ENCODE results near the gene PAX6.
"Not testable (repeated sequence)": the region's sequence is repeated elsewhere in the genome, so short reads cannot be mapped to it uniquely, and the experiment has no call there.

The PAX6 gene

DNA sequence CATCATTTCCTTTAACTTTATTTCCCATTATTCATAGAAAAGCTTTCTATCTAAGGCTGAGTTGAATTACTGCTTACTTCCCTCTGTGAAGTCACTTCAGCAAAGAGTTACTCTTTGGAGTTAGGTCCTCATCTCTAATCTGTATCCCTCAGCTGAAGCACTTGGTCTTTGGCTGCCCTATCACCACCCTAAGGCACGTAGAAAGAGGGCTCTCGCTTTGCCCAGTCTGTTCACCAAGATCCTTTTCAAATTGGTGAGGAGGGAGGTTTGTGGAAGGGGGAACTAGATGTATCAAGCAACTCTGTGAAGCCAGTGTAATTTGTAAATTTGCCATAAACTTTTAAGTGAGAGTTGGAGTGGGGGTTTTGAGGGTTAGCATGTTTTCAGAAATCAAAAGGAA lies 43.4 kb downstream of the PAX6 start:
- DNase-seq (ENCODE audit: low read depth in 2 of 2): no peak

DNA sequence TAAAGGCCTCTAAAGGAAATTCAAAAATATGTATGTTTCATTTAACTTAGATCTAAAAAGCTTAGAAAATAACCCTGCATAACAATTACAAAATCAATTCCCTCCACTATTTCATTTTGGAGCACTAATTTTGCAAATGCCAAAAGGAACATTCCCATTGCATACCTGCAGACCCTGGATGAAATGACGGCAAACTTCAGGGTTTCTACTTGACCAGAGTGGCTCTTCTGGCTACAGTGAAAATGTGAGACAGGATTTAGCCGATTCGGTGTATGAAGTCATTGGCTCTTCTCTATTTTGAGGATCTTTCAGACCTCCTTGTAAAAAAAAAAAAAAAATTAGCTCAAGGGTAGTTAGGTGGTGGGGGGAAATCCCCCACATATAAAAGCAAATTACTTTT lies 44.1 kb downstream of the PAX6 start:
- no peak for DNase-seq (ENCODE audit: low read depth in 2 of 2)

DNA sequence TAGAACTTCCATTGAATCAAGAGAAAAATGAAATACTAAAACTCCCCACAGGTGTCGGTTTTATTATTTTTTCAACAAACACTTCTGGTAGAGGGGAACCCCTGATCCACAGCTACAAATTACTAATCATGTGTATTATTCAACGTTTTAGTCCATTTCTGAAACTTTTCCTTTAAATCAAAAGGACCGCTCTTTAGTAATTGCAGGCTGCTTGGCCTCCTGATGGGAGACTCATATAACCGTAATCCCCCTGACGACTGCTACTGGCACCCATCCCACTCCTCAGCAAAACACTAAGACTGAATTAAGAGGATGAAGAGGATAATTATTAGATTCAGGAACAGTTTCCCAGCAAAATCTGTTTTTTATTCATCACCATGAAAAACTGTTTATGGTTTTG lies 46.4 kb downstream of the PAX6 start:
- DNase-seq (ENCODE audit: low read depth in 2 of 2): no peak

DNA sequence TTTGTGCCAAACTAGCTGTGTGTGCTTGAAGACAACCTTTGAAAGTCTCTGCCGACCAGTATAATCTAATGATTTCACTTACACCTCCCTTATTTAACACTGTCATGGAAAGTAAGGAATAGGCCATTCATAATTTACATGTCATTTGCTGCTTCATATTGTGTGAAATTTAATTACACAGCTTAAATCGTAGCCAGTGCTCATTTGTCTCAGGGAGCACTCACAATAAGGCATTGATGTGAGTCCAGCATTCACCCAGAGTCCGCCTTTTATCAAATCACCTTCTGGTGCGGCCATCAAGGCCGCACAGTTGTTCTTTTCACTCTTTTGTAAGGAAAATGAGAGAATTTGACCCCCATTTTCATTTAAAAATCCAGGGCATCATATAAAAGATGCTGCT lies 46.9 kb downstream of the PAX6 start:
- no peak for DNase-seq (ENCODE audit: low read depth in 2 of 2)

DNA sequence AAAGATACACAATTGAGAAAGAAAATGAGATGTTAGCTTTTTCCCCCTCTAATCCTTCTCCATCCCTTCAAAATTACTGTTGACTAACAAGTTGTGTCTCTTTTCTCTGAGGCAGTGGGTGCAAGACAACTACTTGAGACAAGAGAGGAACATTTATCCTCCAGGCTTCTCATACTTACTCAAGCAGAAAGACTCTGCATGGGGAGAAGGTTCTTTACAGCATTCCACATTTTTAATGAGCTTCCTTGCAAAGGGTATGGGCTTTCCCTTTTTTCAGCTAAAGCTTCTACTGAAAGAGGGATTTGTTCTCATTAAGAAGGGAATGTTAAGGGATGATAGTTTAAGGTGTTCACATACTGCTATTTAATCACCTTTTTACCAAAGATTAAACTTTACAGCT lies 47.8 kb downstream of the PAX6 start:
- DNase-seq (ENCODE audit: low read depth in 2 of 2): no peak

DNA sequence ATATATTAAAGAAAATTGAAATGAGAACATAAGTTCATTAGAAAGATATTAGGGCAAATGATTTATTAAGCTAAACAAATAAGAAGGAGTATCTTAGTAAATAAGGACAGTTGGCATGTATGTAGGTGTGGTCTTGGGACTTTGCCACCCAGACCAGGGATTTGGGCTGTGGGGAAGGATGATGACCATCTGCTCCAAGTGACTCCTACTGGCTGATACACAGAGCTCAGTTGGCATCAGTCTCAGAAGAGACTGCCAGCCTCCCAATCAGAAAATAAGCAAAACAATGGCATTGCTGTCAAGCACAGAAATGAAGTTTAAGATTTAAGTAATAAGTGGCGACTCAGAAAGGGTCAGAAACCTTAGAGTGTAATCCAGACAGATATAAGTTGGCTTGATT lies 49.5 kb downstream of the PAX6 start:
- no peak for DNase-seq (ENCODE audit: low read depth in 2 of 2)

DNA sequence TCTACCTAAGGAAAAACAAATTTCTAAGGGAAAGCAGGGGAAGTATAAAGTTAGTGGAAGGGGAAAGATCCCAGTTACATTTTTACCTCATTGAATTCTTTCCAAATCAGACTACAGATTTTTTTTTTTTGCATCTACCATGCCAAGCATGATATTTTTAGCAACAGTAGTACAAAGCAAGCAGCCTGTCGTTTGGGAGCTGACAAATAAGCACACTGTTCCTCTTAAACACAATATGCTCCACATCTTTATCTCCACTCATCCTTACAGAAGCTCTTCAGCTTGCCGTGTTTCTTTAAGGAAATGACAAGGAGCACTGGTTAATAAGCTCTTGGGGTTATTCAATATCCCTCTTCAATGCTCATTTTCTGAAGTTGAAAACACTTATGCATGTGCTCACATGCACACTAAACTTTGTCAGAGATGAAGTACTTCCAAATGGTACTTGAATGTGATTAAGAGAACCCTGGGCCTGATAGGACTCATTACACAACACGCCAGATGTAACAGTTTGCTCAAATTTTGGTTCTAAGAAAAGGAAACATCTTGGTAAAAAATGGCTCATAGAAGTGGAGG lies 53.8 kb downstream of the PAX6 start:
- DNase-seq (ENCODE audit: low read depth in 2 of 2): no peak

DNA sequence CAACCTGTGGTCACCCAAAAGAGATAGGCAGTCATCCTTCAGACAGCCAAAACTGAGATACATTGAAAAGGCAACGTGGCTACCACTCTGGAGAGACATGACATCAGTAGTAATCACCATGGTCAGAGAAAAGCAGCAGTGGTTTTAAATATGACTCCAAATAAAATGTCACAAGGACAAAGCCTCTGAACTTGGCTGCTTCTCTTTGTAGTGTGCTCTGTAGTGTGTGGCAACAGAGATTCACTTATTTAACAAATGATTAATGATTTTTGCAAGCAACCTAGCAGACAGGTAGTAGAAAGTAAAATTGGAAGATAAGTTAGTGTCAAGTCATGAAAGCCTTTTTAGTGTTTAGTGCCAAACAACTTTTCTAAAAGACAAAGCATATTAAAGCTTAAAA lies 63.5 kb downstream of the PAX6 start:
- no peak for DNase-seq (ENCODE audit: low read depth in 2 of 2)

DNA sequence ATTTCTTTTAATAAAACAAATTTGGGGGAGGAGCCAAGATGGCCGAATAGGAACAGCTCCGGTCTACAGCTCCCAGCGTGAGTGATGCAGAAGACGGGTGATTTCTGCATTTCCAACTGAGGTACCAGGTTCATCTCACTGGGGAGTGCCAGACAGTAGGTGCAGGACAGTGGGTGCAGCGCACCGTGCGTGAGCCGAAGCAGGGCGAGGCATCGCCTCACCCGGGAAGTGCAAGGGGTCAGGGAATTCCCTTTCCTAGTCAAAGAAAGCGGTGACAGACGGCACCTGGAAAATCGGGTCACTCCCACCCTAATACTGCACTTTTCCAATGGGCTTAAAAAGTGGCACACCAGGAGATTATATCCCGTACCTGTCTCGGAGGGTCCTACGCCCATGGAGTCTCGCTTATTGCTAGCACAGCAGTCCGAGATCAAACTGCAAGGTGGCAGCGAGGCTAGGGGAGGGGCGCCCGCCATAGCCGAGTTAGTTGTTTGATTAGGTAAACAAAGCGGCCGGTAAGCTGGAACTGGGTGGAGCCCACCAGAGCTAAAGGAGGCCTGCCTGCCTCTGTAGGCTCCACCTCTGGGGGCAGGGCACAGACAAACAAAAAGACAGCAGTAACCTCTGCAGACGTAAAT lies 70.3 kb downstream of the PAX6 start:
- not testable (repeated sequence) for DNase-seq (ENCODE audit: low read depth in 2 of 2)

DNA sequence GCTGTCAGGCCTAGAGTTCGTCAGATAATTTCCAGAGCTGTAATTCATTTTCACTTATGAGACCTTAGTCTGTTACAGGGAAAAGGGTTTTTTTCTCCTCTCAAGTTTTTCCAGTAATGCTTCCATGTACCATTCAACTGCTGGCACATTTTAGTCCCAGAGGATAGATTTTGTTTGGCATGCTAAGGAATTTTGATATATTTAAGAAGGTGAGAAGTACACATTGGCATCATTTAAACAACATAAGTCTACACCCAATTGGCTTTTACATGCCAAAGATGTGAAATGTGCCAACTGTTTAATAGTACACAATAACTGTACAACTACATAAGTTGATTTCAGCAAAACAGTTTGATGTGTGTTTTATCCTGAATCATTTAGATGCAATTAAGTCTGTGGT lies 71.0 kb downstream of the PAX6 start:
- DNase-seq (ENCODE audit: low read depth in 2 of 2): no peak
